Endothelial cell of umbilical vein (primary cell): ENCODE results near the gene CHM. TPM values are rescaled to one million over a fixed set of nuclear protein-coding genes. Genes with fewer than 3 reads are reported as not detected.

Experiments used
- BruUV-seq: library from RNA; stranded (reverse); fragments of 400-500 nt; replicated peaks from 2 replicates; lab custom pipeline; 2021; lab: Mats Ljungman, UMichigan
- CTCF ChIA-PET: fragments of 300-600, 350-600 bp; sonication (Branson Sonifier 250); formaldehyde crosslinking; loops from one replicate; lab custom pipeline; 2021; ENCODE audit warnings: antibody characterized with exemption, inconsistent platforms; lab: Charles Lee
- POLR2A ChIA-PET: fragments of 300-600, 350-600 bp; sonication (Branson Sonifier 250); formaldehyde crosslinking; loops from one replicate; lab custom pipeline; 2021; ENCODE audit warnings: antibody characterized with exemption, inconsistent platforms; lab: Charles Lee
- DNase-seq: peaks from one replicate; pipeline ENCODE4 v3.0.0-alpha.2; 2011; ENCODE audit warnings: low read depth, low spot score
- FAIRE-seq: peaks from 2 replicates; lab custom pipeline; 2011; peaks lifted over from hg19 to GRCh38; lab: Jason Lieb, UNC
- H2AFZ ChIP-seq: 2 replicates; pipeline ENCODE4 v1.6.0; 2012; ENCODE audit warnings: low read depth, low read length, control low read depth, inconsistent platforms
- H3K27ac ChIP-seq: 2 replicates; pipeline ENCODE4 v1.5.1; 2011; ENCODE audit warnings: low read depth, mild to moderate bottlenecking, control low read depth, low read length, moderate library complexity; ENCODE audit not compliant: insufficient read depth
- H3K27me3 ChIP-seq, 2 experiments: 2 replicates each; pipeline versions ENCODE4 v1.6.0 to v1.6.1; 2011; ENCODE audit warnings: low read length in 2 of 2, mixed read lengths in 1 of 2; ENCODE audit not compliant: control insufficient read depth in 2 of 2, insufficient read depth in 2 of 2
- H3K36me3 ChIP-seq, 2 experiments: 2 replicates in 1 of 2; 3 replicates in 1 of 2; pipeline ENCODE4 v1.5.1; 2011; ENCODE audit warnings: low read length in 2 of 2, mild to moderate bottlenecking in 1 of 2, moderate library complexity in 1 of 2; ENCODE audit not compliant: control insufficient read depth in 2 of 2, insufficient read depth in 2 of 2; ENCODE audit errors: extremely low read depth in 1 of 2
- H3K4me1 ChIP-seq: 3 replicates; pipeline ENCODE4 v1.5.1; 2011; ENCODE audit warnings: mild to moderate bottlenecking, low read length; ENCODE audit not compliant: control insufficient read depth, insufficient read depth; ENCODE audit errors: extremely low read depth
- H3K4me2 ChIP-seq: 2 replicates; pipeline ENCODE4 v1.6.1; 2011; ENCODE audit warnings: low read length, control low read depth, mixed read lengths; ENCODE audit not compliant: insufficient read depth
- H3K4me3 ChIP-seq, 3 experiments: fragments of 200-600 bp in 1 of 3; sonication (generic), shearing (Covaris generic) in 1 of 3; replicated peaks in 1 of 3; 2 replicates each; pipeline ENCODE4 v1.5.1; 2011 to 2016; ENCODE audit warnings: control low read depth in 3 of 3, low read length in 3 of 3, mild to moderate bottlenecking in 2 of 3, inconsistent platforms in 1 of 3, low read depth in 1 of 3, moderate library complexity in 1 of 3; ENCODE audit not compliant: insufficient read depth in 1 of 3
- H3K79me2 ChIP-seq: 2 replicates; pipeline ENCODE4 v1.6.0; 2012; ENCODE audit warnings: low read length, inconsistent platforms; ENCODE audit not compliant: control insufficient read depth, insufficient read depth
- H3K9ac ChIP-seq: replicated peaks from 2 replicates; pipeline ENCODE3; 2011; ENCODE audit warnings: low read length, control low read depth; ENCODE audit not compliant: insufficient read depth; ENCODE audit errors: extremely low read depth
- H3K9me1 ChIP-seq: replicated peaks from 3 replicates; pipeline ENCODE4 v1.6.0; 2011; ENCODE audit warnings: mild to moderate bottlenecking, low read length; ENCODE audit not compliant: control insufficient read depth, insufficient read depth; ENCODE audit errors: extremely low read depth
- H3K9me3 ChIP-seq: replicated peaks from 2 replicates; pipeline ENCODE4 v1.5.1; 2012; ENCODE audit warnings: low read length, inconsistent platforms; ENCODE audit not compliant: control insufficient read depth, insufficient read depth
- H4K20me1 ChIP-seq: replicated peaks from 2 replicates; pipeline ENCODE3; 2011; ENCODE audit warnings: mild to moderate bottlenecking, low read length; ENCODE audit not compliant: control insufficient read depth, insufficient read depth; ENCODE audit errors: extremely low read depth
- CTCF ChIP-seq, 2 donors: IDR thresholded peaks; 1 replicate in 1 of 2; 2 replicates in 1 of 2; pipeline ENCODE4 v1.5.1; 2011; ENCODE audit warnings: low read length in 2 of 2, mild to moderate bottlenecking in 2 of 2, moderate library complexity in 2 of 2, control low read depth in 1 of 2, inconsistent platforms in 1 of 2, low read depth in 1 of 2; ENCODE audit not compliant: insufficient read depth in 1 of 2; ENCODE audit errors: extremely low read depth in 1 of 2
- EZH2 ChIP-seq: IDR thresholded peaks from 2 replicates; pipeline ENCODE4 v1.6.1; 2012; ENCODE audit warnings: borderline replicate concordance, low read depth, mild to moderate bottlenecking, moderate library complexity, low read length, inconsistent platforms; ENCODE audit not compliant: severe bottlenecking
- FOS ChIP-seq: IDR thresholded peaks from 2 replicates; pipeline ENCODE4 v1.6.1; 2011; ENCODE audit warnings: mild to moderate bottlenecking, low read length, moderate library complexity, borderline replicate concordance; ENCODE audit not compliant: insufficient read depth
- GATA2 ChIP-seq: IDR thresholded peaks from 2 replicates; pipeline ENCODE4 v1.7.0; 2011; ENCODE audit warnings: low read depth, mild to moderate bottlenecking, moderate library complexity, mixed read lengths, low read length; ENCODE audit not compliant: insufficient read length, insufficient read depth
- JUN ChIP-seq: IDR thresholded peaks from 2 replicates; pipeline ENCODE4 v1.6.1; 2011; ENCODE audit warnings: borderline replicate concordance, low read depth; ENCODE audit not compliant: insufficient read length, insufficient read depth
- MYC ChIP-seq: IDR thresholded peaks from one replicate; pipeline ENCODE4 v1.6.1; 2011; ENCODE audit warnings: mild to moderate bottlenecking, low read depth, low read length
- POLR2A ChIP-seq: IDR thresholded peaks from 2 replicates; pipeline ENCODE4 v1.6.1; 2012; ENCODE audit warnings: low read depth, mild to moderate bottlenecking, control low read depth, low read length
- POLR2AphosphoS5 ChIP-seq: IDR thresholded peaks from 2 replicates; pipeline ENCODE4 v1.6.1; 2012; ENCODE audit warnings: low read depth, mild to moderate bottlenecking, control low read depth, low read length, moderate library complexity; ENCODE audit not compliant: insufficient read depth
- dilution Hi-C: fragments of 300-500 bp; cut with MboI; formaldehyde crosslinking; loops from one replicate; pipeline ENCODE4 v1.15.0; 2019; ENCODE audit warnings: low sequenced_read_pairs; ENCODE audit not compliant: extremely low pct_ligation_motif_present
- intact Hi-C: fragments of 100-400 bp; cut with micrococcal nuclease; formaldehyde crosslinking; loops from one replicate; pipeline ENCODE4 v1.10.0; 2022
- polyA plus RNA-seq, 4 experiments: library from polyadenylated mRNA; depleted of rRNA in 3 of 4; stranded (reverse) in 3 of 4; unstranded in 1 of 4; fragments of >200 nt; gene quantifications; 2 replicates each; pipeline versions ENCODE4 v1.2.1 to v1.2.3, GENCODE V29; 2011 to 2012; ENCODE audit warnings: missing spikeins in 1 of 4
- total RNA-seq: library from RNA; stranded (reverse); gene quantifications from 2 replicates; pipeline ENCODE4 v1.2.3, GENCODE V29; 2021
- TF ChIP-seq, protein P1 (sequence below): IDR thresholded peaks from 2 replicates; pipeline ENCODE4 v1.6.1; 2011; ENCODE audit not compliant: insufficient read depth, insufficient read length

The CHM gene
- total and polyA plus RNA-seq, 2 donors (not counting 3 experiments of a cell fraction or from before 2014, with no cell fraction given): 10.5 to 18.4 TPM

- BruUV-seq: no TSS peak
- H3K9me3 ChIP-seq: no peaks in the 10 kb centered on the region
- no peak overlapping the region for H3K27ac ChIP-seq
- H3K9ac ChIP-seq: no peak overlapping the region
- no peak overlapping the region for H3K4me3 ChIP-seq
- no peak overlapping the region for H3K4me2 ChIP-seq
- intact Hi-C loops (no loop called here), dilution Hi-C loops (no loop called here)
- H3K4me1 ChIP-seq: no peaks in the 10 kb centered on the region
- no peaks in the 10 kb centered on the region for H3K27me3 ChIP-seq
- ChIA-PET CTCF (no interaction called here), POLR2A (no interaction called here)
- TF ChIP-seq FOS (no peak), EZH2 (no peak), MYC (no peak), POLR2A (no peak), JUN (no peak)
- TF ChIP-seq, protein P1, sequence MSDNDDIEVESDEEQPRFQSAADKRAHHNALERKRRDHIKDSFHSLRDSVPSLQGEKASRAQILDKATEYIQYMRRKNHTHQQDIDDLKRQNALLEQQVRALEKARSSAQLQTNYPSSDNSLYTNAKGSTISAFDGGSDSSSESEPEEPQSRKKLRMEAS: no peak
- no peaks in the 10 kb centered on the region for H3K79me2 ChIP-seq
- H3K9me1 ChIP-seq: no peaks in the 10 kb centered on the region
- no peaks in the 10 kb centered on the region for H4K20me1 ChIP-seq
- peak; percentile 1 for DNase-seq
- H2AFZ ChIP-seq: no peak overlapping the region
- no peak for FAIRE-seq
- H3K36me3 ChIP-seq: no peaks in the 10 kb centered on the region
These were observed 118.8 kb downstream of the CHM start for GRCh38 chrX:85928606-85929005.

- DNase-seq (no peak), FAIRE-seq (no peak)
- dilution Hi-C loops: no loop called here
- H4K20me1 ChIP-seq: no peaks in the 10 kb centered on the region
- H3K36me3 ChIP-seq: no peaks in the 10 kb centered on the region
- no TSS peak for BruUV-seq
- no peak overlapping the region for H3K27ac ChIP-seq
- H3K9me3 ChIP-seq: no peaks in the 10 kb centered on the region
- ChIA-PET POLR2A (no interaction called here), CTCF (no interaction called here)
- H3K4me2 ChIP-seq: no peak overlapping the region
- no peaks in the 10 kb centered on the region for H3K4me1 ChIP-seq
- H2AFZ ChIP-seq: no peak overlapping the region
- TF ChIP-seq, protein P1: no peak
- TF ChIP-seq POLR2AphosphoS5: no peak
- no peak for TF ChIP-seq JUN
- no peak for TF ChIP-seq CTCF (IDR thresholded peaks at IDR 0.05; ENCODE audit: extremely low read depth in 1 of 2, insufficient read depth in 1 of 2, low read depth in 1 of 2, low read length in 2 of 2)
- no peak for TF ChIP-seq MYC
- TF ChIP-seq GATA2: no peak
- no peak for TF ChIP-seq FOS
- H3K9me1 ChIP-seq: no peaks in the 10 kb centered on the region
- intact Hi-C loops: no loop called here
- H3K9ac ChIP-seq: no peak overlapping the region
- H3K79me2 ChIP-seq: no peaks in the 10 kb centered on the region
- H3K4me3 ChIP-seq: no peak overlapping the region
- H3K27me3 ChIP-seq: no peaks in the 10 kb centered on the region
These were observed 119.6 kb downstream of the CHM start for GRCh38 chrX:85927740-85928139.
